DOHH2 (cell line): ENCODE results near the gene STARD3NL.
"Not testable (repeated sequence)": the region's sequence is repeated elsewhere in the genome, so short reads cannot be mapped to it uniquely, and the experiment has no call there.

Experiments
- H3F3A ChIP-seq: fragments of 200-600 bp; sonication (generic), shearing (Covaris generic); 2 replicates; pipeline ENCODE4 v1.6.0; 2016; ENCODE audit warnings: antibody characterized with exemption, mild to moderate bottlenecking; ENCODE audit not compliant: control insufficient read depth, insufficient read depth
- H3K27ac ChIP-seq: fragments of 200-600 bp; sonication (generic); 2 replicates; pipeline ENCODE4 v1.5.1; 2014; ENCODE audit warnings: low read depth, mild to moderate bottlenecking, low read length, moderate library complexity
- H3K27me3 ChIP-seq: fragments of 200-600 bp; sonication (generic); 2 replicates; pipeline ENCODE4 v1.6.1; 2014; ENCODE audit warnings: mild to moderate bottlenecking, low read length, mixed read lengths; ENCODE audit not compliant: control insufficient read depth
- H3K36me3 ChIP-seq: fragments of 200-600 bp; sonication (generic); 2 replicates; pipeline ENCODE4 v1.6.1; 2014; ENCODE audit warnings: mild to moderate bottlenecking, low read length, moderate library complexity, mixed read lengths; ENCODE audit not compliant: control insufficient read depth
- H3K4me1 ChIP-seq: fragments of 200-600 bp; sonication (generic); 2 replicates; pipeline ENCODE4 v1.6.1; 2014; ENCODE audit warnings: mild to moderate bottlenecking, low read length, mixed read lengths; ENCODE audit not compliant: control insufficient read depth
- H3K4me2 ChIP-seq: fragments of 200-600 bp; sonication (generic); 2 replicates; pipeline ENCODE4 v1.6.0; 2014; ENCODE audit warnings: mild to moderate bottlenecking, low read length, moderate library complexity
- H3K4me3 ChIP-seq: fragments of 200-600 bp; sonication (generic); 2 replicates; pipeline ENCODE4 v1.5.1; 2014; ENCODE audit warnings: mild to moderate bottlenecking, low read length, mixed read lengths
- H3K79me2 ChIP-seq: fragments of 200-600 bp; sonication (generic); 2 replicates; pipeline ENCODE4 v1.6.1; 2014; ENCODE audit warnings: mild to moderate bottlenecking, low read length, mixed read lengths; ENCODE audit not compliant: control insufficient read depth
- H3K9me2 ChIP-seq: fragments of 200-600 bp; sonication (generic); replicated peaks from 2 replicates; pipeline ENCODE4 v1.6.1; 2014; ENCODE audit warnings: mild to moderate bottlenecking, low read length, mixed read lengths; ENCODE audit not compliant: control insufficient read depth
- H3K9me3 ChIP-seq: fragments of 200-600 bp; sonication (generic); 2 replicates; pipeline ENCODE4 v1.6.1; 2014; ENCODE audit warnings: antibody characterized with exemption, low read length, mixed read lengths; ENCODE audit not compliant: control insufficient read depth, insufficient read depth
- H4K20me1 ChIP-seq: fragments of 200-600 bp; sonication (generic); 2 replicates; pipeline ENCODE4 v1.6.0; 2014; ENCODE audit warnings: low read depth, mild to moderate bottlenecking, antibody characterized with exemption, low read length, moderate library complexity; ENCODE audit not compliant: control insufficient read depth, insufficient read depth
- EZH2phosphoT487 ChIP-seq: fragments of 200-600 bp; sonication (generic); IDR thresholded peaks from 2 replicates; pipeline ENCODE4 v1.6.1; 2017; ENCODE audit warnings: borderline replicate concordance, mild to moderate bottlenecking, antibody characterized with exemption, low read length, moderate library complexity, mixed read lengths
- TF ChIP-seq, protein P1 (sequence below): fragments of 200-600 bp; sonication (generic); IDR thresholded peaks from one replicate; pipeline ENCODE4 v1.5.1; 2014; ENCODE audit warnings: antibody characterized with exemption, mild to moderate bottlenecking, low read depth, low read length; ENCODE audit not compliant: poor library complexity, severe bottlenecking

STARD3NL gene

GRCh38 chr7:38245409-38245977, 67.4 kb downstream of the STARD3NL start:
- Histone ChIP-seq H3K4me3 (no peak overlapping the region), H3K9me3 (no peaks in the 10 kb centered on the region), H3F3A (no peaks in the 10 kb centered on the region), H3K27me3 (peaks cover 22% of the 10 kb centered on the region), H3K36me3 (no peaks in the 10 kb centered on the region), H4K20me1 (no peaks in the 10 kb centered on the region), H3K79me2 (no peaks in the 10 kb centered on the region), H3K4me2 (no peak overlapping the region), H3K9me2 (no peaks in the 10 kb centered on the region), H3K27ac (no peak overlapping the region), H3K4me1 (no peaks in the 10 kb centered on the region)
- no peak for TF ChIP-seq EZH2phosphoT487
- TF ChIP-seq, protein P1, sequence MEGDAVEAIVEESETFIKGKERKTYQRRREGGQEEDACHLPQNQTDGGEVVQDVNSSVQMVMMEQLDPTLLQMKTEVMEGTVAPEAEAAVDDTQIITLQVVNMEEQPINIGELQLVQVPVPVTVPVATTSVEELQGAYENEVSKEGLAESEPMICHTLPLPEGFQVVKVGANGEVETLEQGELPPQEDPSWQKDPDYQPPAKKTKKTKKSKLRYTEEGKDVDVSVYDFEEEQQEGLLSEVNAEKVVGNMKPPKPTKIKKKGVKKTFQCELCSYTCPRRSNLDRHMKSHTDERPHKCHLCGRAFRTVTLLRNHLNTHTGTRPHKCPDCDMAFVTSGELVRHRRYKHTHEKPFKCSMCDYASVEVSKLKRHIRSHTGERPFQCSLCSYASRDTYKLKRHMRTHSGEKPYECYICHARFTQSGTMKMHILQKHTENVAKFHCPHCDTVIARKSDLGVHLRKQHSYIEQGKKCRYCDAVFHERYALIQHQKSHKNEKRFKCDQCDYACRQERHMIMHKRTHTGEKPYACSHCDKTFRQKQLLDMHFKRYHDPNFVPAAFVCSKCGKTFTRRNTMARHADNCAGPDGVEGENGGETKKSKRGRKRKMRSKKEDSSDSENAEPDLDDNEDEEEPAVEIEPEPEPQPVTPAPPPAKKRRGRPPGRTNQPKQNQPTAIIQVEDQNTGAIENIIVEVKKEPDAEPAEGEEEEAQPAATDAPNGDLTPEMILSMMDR, result no peak

DNA sequence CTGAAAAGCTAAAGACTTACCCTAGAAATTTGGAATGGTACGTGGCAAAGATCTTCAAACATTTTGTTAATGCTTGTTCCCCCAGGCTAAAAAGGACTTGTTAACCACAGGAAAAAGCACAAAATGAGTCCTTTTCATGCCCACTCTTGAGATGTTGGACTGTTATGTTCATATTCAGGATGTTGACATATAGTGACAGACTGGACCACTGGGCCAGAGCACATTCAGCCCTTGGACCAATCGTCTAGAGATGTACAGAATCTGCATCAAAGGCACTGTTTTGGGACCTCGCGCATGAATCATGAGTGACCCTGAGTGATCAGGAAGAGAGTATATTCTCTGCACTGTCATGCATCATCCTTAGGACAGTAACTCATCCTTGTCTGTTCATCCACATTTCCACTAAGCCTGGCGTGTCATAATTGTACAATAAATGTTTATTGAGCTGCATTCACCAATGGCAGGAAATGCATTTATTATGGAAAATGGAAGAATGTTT, 70.1 kb downstream of the STARD3NL start:
- Histone ChIP-seq H4K20me1 (no peaks in the 10 kb centered on the region), H3K9me2 (no peaks in the 10 kb centered on the region), H3K4me3 (no peak overlapping the region), H3K36me3 (no peaks in the 10 kb centered on the region), H3F3A (no peaks in the 10 kb centered on the region), H3K9me3 (no peaks in the 10 kb centered on the region), H3K27ac (no peak overlapping the region), H3K4me1 (no peaks in the 10 kb centered on the region), H3K27me3 (peaks cover 20% of the 10 kb centered on the region), H3K4me2 (no peak overlapping the region), H3K79me2 (no peaks in the 10 kb centered on the region)
- TF ChIP-seq EZH2phosphoT487, result no peak
- TF ChIP-seq, protein P1, result no peak

- not testable (repeated sequence) for H3K4me2 ChIP-seq, H3K36me3 ChIP-seq, H3K27ac ChIP-seq, H3K9me2 ChIP-seq, H3K79me2 ChIP-seq, H3K9me3 ChIP-seq, H3K4me3 ChIP-seq, H3F3A ChIP-seq, H3K4me1 ChIP-seq, H4K20me1 ChIP-seq
- H3K27me3 ChIP-seq, result peaks cover 17% of the 10 kb centered on the region
These were observed 71.8 kb downstream of the STARD3NL start for GRCh38 chr7:38249849-38250248.

DNA sequence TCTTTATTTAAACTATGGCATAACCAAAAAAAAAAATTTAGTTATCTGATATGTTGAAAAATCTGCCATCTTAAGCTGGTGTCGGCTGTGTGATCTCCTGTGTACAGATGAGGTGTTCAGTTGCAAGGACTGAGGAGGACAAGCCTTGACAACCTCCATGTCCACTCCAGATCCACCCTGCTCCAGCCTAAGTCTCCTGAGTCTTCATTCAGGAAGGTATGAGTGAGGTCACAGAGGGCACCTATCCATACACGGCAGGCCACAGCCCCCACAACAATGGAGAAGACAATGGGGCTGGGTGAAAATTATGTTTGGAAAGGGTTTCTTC, 79.3 kb downstream of the STARD3NL start:
- Histone ChIP-seq H3K27me3 (peaks cover 4% of the 10 kb centered on the region; the same call in 1 of the 2 replicates), H3K9me3 (no peaks in the 10 kb centered on the region), H3K4me3 (no peak overlapping the region), H4K20me1 (no peaks in the 10 kb centered on the region), H3K9me2 (no peaks in the 10 kb centered on the region), H3K4me1 (no peaks in the 10 kb centered on the region), H3F3A (no peaks in the 10 kb centered on the region), H3K27ac (no peak overlapping the region), H3K36me3 (no peaks in the 10 kb centered on the region), H3K79me2 (no peaks in the 10 kb centered on the region), H3K4me2 (no peak overlapping the region)
- TF ChIP-seq, protein P1, result no peak

DNA sequence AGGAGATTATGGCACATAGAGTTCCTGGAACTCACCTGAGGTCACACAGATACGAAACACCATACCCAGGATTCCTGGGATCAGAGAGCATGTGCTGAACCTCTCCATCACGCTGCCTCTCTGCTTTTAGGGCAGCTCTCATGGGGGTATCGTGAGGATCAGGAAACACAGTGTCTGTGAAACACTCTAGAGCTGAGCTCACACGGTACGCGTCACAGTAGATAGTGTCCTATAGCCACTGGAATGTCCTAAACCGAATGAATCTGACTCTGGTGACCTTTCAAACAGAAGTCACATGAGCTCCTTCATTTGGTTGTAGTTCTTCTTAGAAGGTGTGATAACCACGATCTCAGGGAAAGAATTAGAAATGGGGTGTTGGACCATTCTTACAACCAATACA, 81.1 kb downstream of the STARD3NL start:
- not testable (repeated sequence) for H3K4me3 ChIP-seq, H3K4me2 ChIP-seq, H3K9me2 ChIP-seq, H3K9me3 ChIP-seq, H3K36me3 ChIP-seq, H3F3A ChIP-seq, H4K20me1 ChIP-seq, H3K79me2 ChIP-seq, H3K27ac ChIP-seq, H3K4me1 ChIP-seq
- H3K27me3 ChIP-seq, result peaks cover 10% of the 10 kb centered on the region; the same call in 1 of the 2 replicates

DNA sequence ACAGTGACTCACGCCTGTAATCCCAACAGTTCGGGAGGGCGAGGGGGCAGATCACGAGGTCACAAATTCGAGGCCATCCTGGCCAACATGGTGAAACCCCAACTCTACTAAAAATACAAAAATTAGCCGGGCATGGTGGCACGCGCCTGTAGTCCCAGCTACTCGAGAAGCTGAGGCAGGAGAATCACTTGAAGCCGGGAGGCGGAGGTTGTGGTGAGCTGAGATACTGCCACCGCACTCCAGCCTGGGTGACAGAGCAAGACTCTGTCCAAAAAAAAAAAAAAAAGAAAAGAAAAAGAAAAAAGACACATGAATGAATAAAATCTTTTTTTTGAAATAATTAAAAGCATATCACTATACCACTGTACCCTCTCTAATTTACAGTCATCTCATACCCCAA, 83.6 kb downstream of the STARD3NL start:
- H3K27me3 ChIP-seq, result peaks cover 10% of the 10 kb centered on the region; the same call in 1 of the 2 replicates
- not testable (repeated sequence) for H3K9me3 ChIP-seq, H3K36me3 ChIP-seq, H3K4me3 ChIP-seq, H3K9me2 ChIP-seq, H3K27ac ChIP-seq, H3K4me2 ChIP-seq, H3F3A ChIP-seq, H3K79me2 ChIP-seq, H4K20me1 ChIP-seq, H3K4me1 ChIP-seq
